ENCODE measurements around the gene KIF5B. TPM values are rescaled to one million over a fixed set of nuclear protein-coding genes. Genes with fewer than 3 reads are reported as not detected.
A peak's percentile ranks its signal among the peaks of the same experiment; 100 is the strongest.
"Not testable (repeated sequence)": the region's sequence is repeated elsewhere in the genome, so short reads cannot be mapped to it uniquely, and the experiment has no call there.

KIF5B gene
- total and polyA plus RNA-seq, 4 donors: 12.2 to 42.0 (median 22.9) TPM

GRCh38 chr10:32055478-32056135 is 618 bp downstream of the KIF5B start:
- TF ChIP-seq HNF4A (conservative IDR thresholded peaks at IDR 0.05) (no peak), ATF3 (IDR thresholded peaks at IDR 0.05) (no peak), SP1 (IDR thresholded peaks at IDR 0.05) (peak; percentile 19), HNF4G (IDR thresholded peaks at IDR 0.05) (no peak), FOXA1 (IDR thresholded peaks at IDR 0.05) (no peak), YY1 (IDR thresholded peaks at IDR 0.05) (peak; percentile 98), TAF1 (conservative IDR thresholded peaks at IDR 0.05) (peak; percentile 2), RAD21 (IDR thresholded peaks at IDR 0.05) (peak in 1 of 2 donors; percentile 31), RXRA (IDR thresholded peaks at IDR 0.05) (peak in 1 of 2 donors; percentile 10), FOXA2 (IDR thresholded peaks at IDR 0.05) (peak; percentile 19)
- TF ChIP-seq, protein P1, sequence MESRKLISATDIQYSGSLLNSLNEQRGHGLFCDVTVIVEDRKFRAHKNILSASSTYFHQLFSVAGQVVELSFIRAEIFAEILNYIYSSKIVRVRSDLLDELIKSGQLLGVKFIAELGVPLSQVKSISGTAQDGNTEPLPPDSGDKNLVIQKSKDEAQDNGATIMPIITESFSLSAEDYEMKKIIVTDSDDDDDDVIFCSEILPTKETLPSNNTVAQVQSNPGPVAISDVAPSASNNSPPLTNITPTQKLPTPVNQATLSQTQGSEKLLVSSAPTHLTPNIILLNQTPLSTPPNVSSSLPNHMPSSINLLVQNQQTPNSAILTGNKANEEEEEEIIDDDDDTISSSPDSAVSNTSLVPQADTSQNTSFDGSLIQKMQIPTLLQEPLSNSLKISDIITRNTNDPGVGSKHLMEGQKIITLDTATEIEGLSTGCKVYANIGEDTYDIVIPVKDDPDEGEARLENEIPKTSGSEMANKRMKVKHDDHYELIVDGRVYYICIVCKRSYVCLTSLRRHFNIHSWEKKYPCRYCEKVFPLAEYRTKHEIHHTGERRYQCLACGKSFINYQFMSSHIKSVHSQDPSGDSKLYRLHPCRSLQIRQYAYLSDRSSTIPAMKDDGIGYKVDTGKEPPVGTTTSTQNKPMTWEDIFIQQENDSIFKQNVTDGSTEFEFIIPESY (IDR thresholded peaks at IDR 0.05): no peak
- DNase-seq (ENCODE audit: low spot score): peak; percentile 76
- H3K27ac ChIP-seq (ENCODE audit: low read depth in 1 of 2, low read length in 2 of 2): peak overlapping the region; percentile 94 to 97
- H3K4me3 ChIP-seq (ENCODE audit: low read depth in 1 of 3, low read length in 3 of 3): peak overlapping the region; percentile 86 to 98 (median 96)
- no peaks in the 10 kb centered on the region for H3K9me3 ChIP-seq (ENCODE audit: control insufficient read depth in 4 of 4, low read length in 3 of 4)
- H3K36me3 ChIP-seq (ENCODE audit: control insufficient read depth in 4 of 4, insufficient read depth in 3 of 4, low read depth in 1 of 4, low read length in 3 of 4): no peaks in the 10 kb centered on the region
- no peaks in the 10 kb centered on the region for H3K27me3 ChIP-seq (ENCODE audit: control insufficient read depth in 4 of 4, insufficient read depth in 4 of 4, low read length in 3 of 4)
- H3K4me1 ChIP-seq (ENCODE audit: control insufficient read depth in 4 of 4, insufficient read depth in 4 of 4, low read length in 3 of 4): peaks cover 5 to 35% (median 14%) of the 10 kb centered on the region in 4 donors
- WGBS: under 1% methylated on average over 59 of the region's 59 CpGs
- peak overlapping the region; percentile 81 to 88 for H3K9ac ChIP-seq (ENCODE audit: low read depth in 1 of 2, low read length in 2 of 2)

GRCh38 chr10:32054094-32054493 is 2.1 kb downstream of the KIF5B start:
- Histone ChIP-seq H3K27me3 (ENCODE audit: control insufficient read depth in 4 of 4, insufficient read depth in 4 of 4, low read length in 3 of 4) (no peaks in the 10 kb centered on the region), H3K9ac (ENCODE audit: low read depth in 1 of 2, low read length in 2 of 2) (peak overlapping the region in 1 of 2 donors; percentile 88), H3K27ac (ENCODE audit: low read depth in 1 of 2, low read length in 2 of 2) (no peak overlapping the region), H3K9me3 (ENCODE audit: control insufficient read depth in 4 of 4, low read length in 3 of 4) (no peaks in the 10 kb centered on the region), H3K4me3 (ENCODE audit: low read depth in 1 of 3, low read length in 3 of 3) (peak overlapping the region; percentile 15 to 98 (median 86)), H3K36me3 (ENCODE audit: control insufficient read depth in 4 of 4, insufficient read depth in 3 of 4, low read depth in 1 of 4, low read length in 3 of 4) (no peaks in the 10 kb centered on the region), H3K4me1 (ENCODE audit: control insufficient read depth in 4 of 4, insufficient read depth in 4 of 4, low read length in 3 of 4) (peaks cover 5 to 41% (median 14%) of the 10 kb centered on the region in 4 donors)
- DNase-seq (ENCODE audit: low spot score): no peak
- TF ChIP-seq NR2F2 (IDR thresholded peaks at IDR 0.05) (no peak), RXRA (IDR thresholded peaks at IDR 0.05) (peak in 1 of 2 donors; percentile 16)
- 20% methylated on average over 5 of the region's 5 CpGs for WGBS

DNA sequence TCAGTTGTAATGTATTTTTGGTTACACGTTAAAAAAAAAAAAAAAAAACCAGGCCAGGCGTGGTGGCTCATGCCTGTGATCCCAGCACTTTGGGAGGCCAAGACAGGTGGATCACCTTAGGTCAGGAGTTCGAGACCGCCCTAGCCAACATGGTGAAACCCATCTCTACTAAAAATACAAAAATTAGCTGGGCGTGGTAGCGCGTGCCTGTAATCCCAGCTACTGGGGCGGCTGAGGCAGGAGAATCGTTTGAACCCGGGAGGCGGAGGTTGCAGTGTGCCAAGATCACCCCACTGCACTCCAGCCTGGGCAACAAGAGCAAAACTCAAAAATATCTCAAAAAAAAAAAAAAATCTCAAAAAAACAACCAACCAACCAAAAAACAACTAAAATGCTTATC is 2.8 kb downstream of the KIF5B start:
- H3K27me3 ChIP-seq (ENCODE audit: control insufficient read depth in 4 of 4, insufficient read depth in 4 of 4, low read length in 3 of 4); H3K9me3 ChIP-seq (ENCODE audit: control insufficient read depth in 4 of 4, low read length in 3 of 4); H3K4me3 ChIP-seq (ENCODE audit: low read depth in 1 of 3, low read length in 3 of 3); DNase-seq (ENCODE audit: low spot score); H3K9ac ChIP-seq (ENCODE audit: low read depth in 1 of 2, low read length in 2 of 2); H3K27ac ChIP-seq (ENCODE audit: low read depth in 1 of 2, low read length in 2 of 2); H3K36me3 ChIP-seq (ENCODE audit: control insufficient read depth in 4 of 4, insufficient read depth in 3 of 4, low read depth in 1 of 4, low read length in 3 of 4): not testable (repeated sequence)
- 87% methylated on average over 11 of the region's 11 CpGs for WGBS
- H3K4me1 ChIP-seq (ENCODE audit: control insufficient read depth in 4 of 4, insufficient read depth in 4 of 4, low read length in 3 of 4): peaks cover 7 to 43% (median 14%) of the 10 kb centered on the region in 4 donors

DNA sequence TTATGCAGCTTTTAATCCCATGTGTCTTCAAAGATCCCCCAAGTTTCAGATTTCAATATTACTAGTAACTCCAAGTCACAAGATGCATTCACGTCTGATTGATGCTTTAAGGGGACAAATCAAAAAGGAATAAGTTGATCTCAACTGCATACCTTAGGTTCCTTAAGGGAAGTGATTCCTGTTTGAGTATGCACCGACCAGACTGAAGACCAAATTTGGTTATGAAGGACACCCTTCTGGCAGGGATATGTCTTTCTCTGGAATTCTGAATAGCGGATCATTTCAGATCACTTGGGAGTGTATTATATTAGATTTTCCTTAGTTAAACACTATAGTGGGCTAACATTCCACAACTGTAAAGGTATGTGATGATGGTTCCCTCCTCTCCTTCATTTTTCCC is 4.3 kb downstream of the KIF5B start:
- no peaks in the 10 kb centered on the region for H3K27me3 ChIP-seq (ENCODE audit: control insufficient read depth in 4 of 4, insufficient read depth in 4 of 4, low read length in 3 of 4)
- peaks cover 6 to 41% (median 13%) of the 10 kb centered on the region in 4 donors for H3K4me1 ChIP-seq (ENCODE audit: control insufficient read depth in 4 of 4, insufficient read depth in 4 of 4, low read length in 3 of 4)
- no peaks in the 10 kb centered on the region for H3K9me3 ChIP-seq (ENCODE audit: control insufficient read depth in 4 of 4, low read length in 3 of 4)
- H3K36me3 ChIP-seq (ENCODE audit: control insufficient read depth in 4 of 4, insufficient read depth in 3 of 4, low read depth in 1 of 4, low read length in 3 of 4): peaks cover 0 to 3% (median 2%) of the 10 kb centered on the region in 4 donors
- no peak overlapping the region for H3K27ac ChIP-seq (ENCODE audit: low read depth in 1 of 2, low read length in 2 of 2)
- no peak overlapping the region for H3K9ac ChIP-seq (ENCODE audit: low read depth in 1 of 2, low read length in 2 of 2)
- H3K4me3 ChIP-seq (ENCODE audit: low read depth in 1 of 3, low read length in 3 of 3): no peak overlapping the region
- no peak for DNase-seq (ENCODE audit: low spot score)
- 62% methylated on average over 3 of the region's 3 CpGs for WGBS
- TF ChIP-seq RAD21 (IDR thresholded peaks at IDR 0.05) (no peak), JUND (IDR thresholded peaks at IDR 0.05) (no peak), HNF4G (IDR thresholded peaks at IDR 0.05) (no peak), GABPA (IDR thresholded peaks at IDR 0.05 in 1 of 2, conservative IDR thresholded peaks at IDR 0.05 in 1 of 2) (no peak), TAF1 (conservative IDR thresholded peaks at IDR 0.05) (no peak), NR2F2 (IDR thresholded peaks at IDR 0.05) (no peak), HNF4A (conservative IDR thresholded peaks at IDR 0.05) (no peak), YY1 (IDR thresholded peaks at IDR 0.05) (no peak)
- TF ChIP-seq, protein P1 (IDR thresholded peaks at IDR 0.05): no peak
- TF ChIP-seq, protein P2, sequence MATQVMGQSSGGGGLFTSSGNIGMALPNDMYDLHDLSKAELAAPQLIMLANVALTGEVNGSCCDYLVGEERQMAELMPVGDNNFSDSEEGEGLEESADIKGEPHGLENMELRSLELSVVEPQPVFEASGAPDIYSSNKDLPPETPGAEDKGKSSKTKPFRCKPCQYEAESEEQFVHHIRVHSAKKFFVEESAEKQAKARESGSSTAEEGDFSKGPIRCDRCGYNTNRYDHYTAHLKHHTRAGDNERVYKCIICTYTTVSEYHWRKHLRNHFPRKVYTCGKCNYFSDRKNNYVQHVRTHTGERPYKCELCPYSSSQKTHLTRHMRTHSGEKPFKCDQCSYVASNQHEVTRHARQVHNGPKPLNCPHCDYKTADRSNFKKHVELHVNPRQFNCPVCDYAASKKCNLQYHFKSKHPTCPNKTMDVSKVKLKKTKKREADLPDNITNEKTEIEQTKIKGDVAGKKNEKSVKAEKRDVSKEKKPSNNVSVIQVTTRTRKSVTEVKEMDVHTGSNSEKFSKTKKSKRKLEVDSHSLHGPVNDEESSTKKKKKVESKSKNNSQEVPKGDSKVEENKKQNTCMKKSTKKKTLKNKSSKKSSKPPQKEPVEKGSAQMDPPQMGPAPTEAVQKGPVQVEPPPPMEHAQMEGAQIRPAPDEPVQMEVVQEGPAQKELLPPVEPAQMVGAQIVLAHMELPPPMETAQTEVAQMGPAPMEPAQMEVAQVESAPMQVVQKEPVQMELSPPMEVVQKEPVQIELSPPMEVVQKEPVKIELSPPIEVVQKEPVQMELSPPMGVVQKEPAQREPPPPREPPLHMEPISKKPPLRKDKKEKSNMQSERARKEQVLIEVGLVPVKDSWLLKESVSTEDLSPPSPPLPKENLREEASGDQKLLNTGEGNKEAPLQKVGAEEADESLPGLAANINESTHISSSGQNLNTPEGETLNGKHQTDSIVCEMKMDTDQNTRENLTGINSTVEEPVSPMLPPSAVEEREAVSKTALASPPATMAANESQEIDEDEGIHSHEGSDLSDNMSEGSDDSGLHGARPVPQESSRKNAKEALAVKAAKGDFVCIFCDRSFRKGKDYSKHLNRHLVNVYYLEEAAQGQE (IDR thresholded peaks at IDR 0.05): no peak

Data from liver (tissue), 9 donors.